SK-N-SH treated with all-trans-retinoic acid at 6 μM for 48 hours (cell line): ENCODE measurements around the gene TMTC2.

Experiments used
- ATAC-seq: fragments of 200-7000 bp; cut with Tn5 transposase; 3 replicates; pipeline ENCODE4 v1.9.1; 2020; ENCODE audit warnings: mild to moderate bottlenecking, moderate library complexity
- BACH2 ChIP-seq: fragments of 250-450 bp; sonication (Bioruptor Pico); IDR thresholded peaks from 2 replicates; pipeline ENCODE4 v1.9.0; 2021; ENCODE audit warnings: mild to moderate bottlenecking, borderline replicate concordance
- CSDC2 ChIP-seq: fragments of 250-450 bp; sonication (Bioruptor Pico); IDR thresholded peaks from 2 replicates; pipeline ENCODE4 v1.5.0; 2020; ENCODE audit warnings: mild to moderate bottlenecking, moderate library complexity
- ESRRG ChIP-seq: fragments of 250-450 bp; sonication (Bioruptor Pico); IDR thresholded peaks from 2 replicates; pipeline ENCODE4 v1.6.1; 2021; ENCODE audit warnings: mild to moderate bottlenecking
- GLIS3 ChIP-seq: fragments of 250-450 bp; sonication (Bioruptor Pico); IDR thresholded peaks from 2 replicates; pipeline ENCODE4 v1.5.0; 2020; ENCODE audit warnings: mild to moderate bottlenecking, moderate library complexity
- ISL1 ChIP-seq: fragments of 250-450 bp; sonication (Bioruptor Pico); IDR thresholded peaks from 2 replicates; pipeline ENCODE4 v2.1.2; 2022; ENCODE audit warnings: mild to moderate bottlenecking, moderate library complexity
- OSR1 ChIP-seq: fragments of 250-450 bp; sonication (Bioruptor Pico); IDR thresholded peaks from 2 replicates; pipeline ENCODE4 v1.8.0; 2022; ENCODE audit warnings: moderate library complexity, mild to moderate bottlenecking, inconsistent platforms
- PATZ1 ChIP-seq: fragments of 250-450 bp; sonication (Bioruptor Pico); IDR thresholded peaks from 2 replicates; pipeline ENCODE4 v1.8.0; 2020; ENCODE audit warnings: mild to moderate bottlenecking, moderate library complexity, borderline replicate concordance
- PPARA ChIP-seq: fragments of 250-450 bp; sonication (Bioruptor Pico); IDR thresholded peaks from 2 replicates; pipeline ENCODE4 v1.5.0; 2020; ENCODE audit warnings: mild to moderate bottlenecking, borderline replicate concordance
- RARB ChIP-seq: fragments of 250-450 bp; sonication (Bioruptor Pico); IDR thresholded peaks from 2 replicates; pipeline ENCODE4 v1.8.0; 2021; ENCODE audit warnings: mild to moderate bottlenecking, moderate library complexity
- SNAI2 ChIP-seq: fragments of 250-450 bp; sonication (Bioruptor Pico); IDR thresholded peaks from 2 replicates; pipeline ENCODE4 v1.5.0; 2020; ENCODE audit warnings: mild to moderate bottlenecking, moderate library complexity
- TCF4 ChIP-seq: fragments of 250-450 bp; sonication (Bioruptor Pico); IDR thresholded peaks from 2 replicates; pipeline ENCODE4 v1.8.0; 2021; ENCODE audit warnings: mild to moderate bottlenecking, moderate library complexity, borderline replicate concordance
- TOX ChIP-seq: fragments of 250-450 bp; sonication (Bioruptor Pico); IDR thresholded peaks from 2 replicates; pipeline ENCODE4 v1.8.0; 2021; ENCODE audit warnings: mild to moderate bottlenecking, moderate library complexity, borderline replicate concordance
- ZC3H10 ChIP-seq: fragments of 250-450 bp; sonication (Bioruptor Pico); IDR thresholded peaks from 2 replicates; pipeline ENCODE4 v1.5.1; 2021; ENCODE audit warnings: mild to moderate bottlenecking, moderate library complexity
- ZFP3 ChIP-seq: fragments of 250-450 bp; sonication (Bioruptor Pico); IDR thresholded peaks from 2 replicates; pipeline ENCODE4 v1.5.0; 2020; ENCODE audit warnings: mild to moderate bottlenecking, moderate library complexity
- ZFP30 ChIP-seq: fragments of 450-650 bp; formaldehyde crosslinking; IDR thresholded peaks from 2 replicates; pipeline ENCODE4 v1.5.0; 2022; ENCODE audit warnings: mild to moderate bottlenecking, moderate library complexity
- ZNF70 ChIP-seq: fragments of 450-650 bp; formaldehyde crosslinking; IDR thresholded peaks from 2 replicates; pipeline ENCODE4 v1.5.0; 2020; ENCODE audit warnings: mild to moderate bottlenecking, moderate library complexity
- ZNF8 ChIP-seq: fragments of 450-650 bp; formaldehyde crosslinking; IDR thresholded peaks from 2 replicates; pipeline ENCODE4 v1.5.0; 2020; ENCODE audit warnings: mild to moderate bottlenecking, moderate library complexity
- TF ChIP-seq, protein P1 (sequence below): fragments of 250-450 bp; sonication (Bioruptor Pico); IDR thresholded peaks from 2 replicates; pipeline ENCODE4 v1.5.1; 2021; ENCODE audit warnings: mild to moderate bottlenecking, moderate library complexity
- TF ChIP-seq, protein P2 (sequence below): fragments of 250-450 bp; sonication (Bioruptor Pico); IDR thresholded peaks from 2 replicates; pipeline ENCODE4 v1.5.1; 2020; ENCODE audit warnings: low read depth, mild to moderate bottlenecking, moderate library complexity
- TF ChIP-seq, protein P3 (sequence below): fragments of 250-450 bp; sonication (Bioruptor Pico); IDR thresholded peaks from 2 replicates; pipeline ENCODE4 v1.8.0; 2021; ENCODE audit warnings: low read depth, mild to moderate bottlenecking, moderate library complexity, borderline replicate concordance
- TF ChIP-seq, protein P4 (sequence below): fragments of 250-450 bp; sonication (Bioruptor Pico); IDR thresholded peaks from 2 replicates; pipeline ENCODE4 v1.5.0; 2020; ENCODE audit warnings: mild to moderate bottlenecking, moderate library complexity

Gene TMTC2

DNA sequence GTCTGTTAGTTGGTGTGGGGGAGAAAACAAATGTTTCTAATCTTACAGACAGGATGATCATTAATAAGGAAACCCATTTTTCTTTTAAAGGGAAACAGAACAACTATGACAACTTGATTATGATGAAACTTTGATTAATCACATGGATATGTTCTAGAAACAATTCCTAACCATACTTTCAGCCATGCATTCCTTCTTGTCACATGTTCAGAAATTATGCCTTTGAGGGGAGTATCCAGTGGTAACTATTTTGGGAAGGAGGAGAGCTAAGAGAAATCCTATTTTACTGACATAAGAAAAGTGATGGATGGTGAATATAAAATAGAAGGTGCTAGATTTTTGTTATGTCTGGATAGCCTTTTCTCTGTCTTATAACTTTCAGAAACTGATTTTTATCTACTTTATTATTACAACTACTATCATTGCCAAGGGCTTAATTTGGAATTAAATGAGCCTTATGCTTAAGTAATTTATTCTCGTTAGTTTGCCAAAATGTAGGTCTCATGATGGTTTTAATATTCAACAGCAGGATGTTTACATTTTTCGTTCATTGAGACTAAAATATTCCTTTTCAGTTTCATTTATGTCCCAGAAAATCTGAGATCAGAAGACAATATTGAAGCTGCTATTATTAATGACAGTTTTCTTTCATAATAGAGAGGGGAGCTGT is 200.1 kb downstream of the TMTC2 start:
- no peak for TF ChIP-seq ZC3H10 (CRISPR knock-in tag)
- TF ChIP-seq ZFP30 (CRISPR knock-in tag): no peak
- TF ChIP-seq, protein P1, sequence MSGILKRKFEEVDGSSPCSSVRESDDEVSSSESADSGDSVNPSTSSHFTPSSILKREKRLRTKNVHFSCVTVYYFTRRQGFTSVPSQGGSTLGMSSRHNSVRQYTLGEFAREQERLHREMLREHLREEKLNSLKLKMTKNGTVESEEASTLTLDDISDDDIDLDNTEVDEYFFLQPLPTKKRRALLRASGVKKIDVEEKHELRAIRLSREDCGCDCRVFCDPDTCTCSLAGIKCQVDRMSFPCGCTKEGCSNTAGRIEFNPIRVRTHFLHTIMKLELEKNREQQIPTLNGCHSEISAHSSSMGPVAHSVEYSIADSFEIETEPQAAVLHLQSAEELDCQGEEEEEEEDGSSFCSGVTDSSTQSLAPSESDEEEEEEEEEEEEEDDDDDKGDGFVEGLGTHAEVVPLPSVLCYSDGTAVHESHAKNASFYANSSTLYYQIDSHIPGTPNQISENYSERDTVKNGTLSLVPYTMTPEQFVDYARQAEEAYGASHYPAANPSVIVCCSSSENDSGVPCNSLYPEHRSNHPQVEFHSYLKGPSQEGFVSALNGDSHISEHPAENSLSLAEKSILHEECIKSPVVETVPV (CRISPR knock-in tag): no peak
- 0 out of 2 replicates have a peak, but pooled peaks have one; percentile 31 for TF ChIP-seq ISL1 (CRISPR knock-in tag)
- TF ChIP-seq ZNF70: no peak
- TF ChIP-seq, all 23 proteins: peak for 1
- no peak for ATAC-seq

GRCh38 chr12:82893896-82894295 is 207.2 kb downstream of the TMTC2 start:
- no peak for ATAC-seq
- no peak for TF ChIP-seq BACH2 (CRISPR knock-in tag)
- TF ChIP-seq SNAI2 (CRISPR knock-in tag): no peak
- no peak for TF ChIP-seq ZFP3 (CRISPR knock-in tag)
- no peak for TF ChIP-seq ZFP30 (CRISPR knock-in tag)
- no peak for TF ChIP-seq RARB (CRISPR knock-in tag)
- no peak for TF ChIP-seq PPARA (CRISPR knock-in tag)
- TF ChIP-seq, protein P2, sequence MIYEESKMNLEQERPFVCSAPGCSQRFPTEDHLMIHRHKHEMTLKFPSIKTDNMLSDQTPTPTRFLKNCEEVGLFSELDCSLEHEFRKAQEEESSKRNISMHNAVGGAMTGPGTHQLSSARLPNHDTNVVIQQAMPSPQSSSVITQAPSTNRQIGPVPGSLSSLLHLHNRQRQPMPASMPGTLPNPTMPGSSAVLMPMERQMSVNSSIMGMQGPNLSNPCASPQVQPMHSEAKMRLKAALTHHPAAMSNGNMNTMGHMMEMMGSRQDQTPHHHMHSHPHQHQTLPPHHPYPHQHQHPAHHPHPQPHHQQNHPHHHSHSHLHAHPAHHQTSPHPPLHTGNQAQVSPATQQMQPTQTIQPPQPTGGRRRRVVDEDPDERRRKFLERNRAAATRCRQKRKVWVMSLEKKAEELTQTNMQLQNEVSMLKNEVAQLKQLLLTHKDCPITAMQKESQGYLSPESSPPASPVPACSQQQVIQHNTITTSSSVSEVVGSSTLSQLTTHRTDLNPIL (CRISPR knock-in tag): no peak
- TF ChIP-seq ZC3H10 (CRISPR knock-in tag): no peak
- no peak for TF ChIP-seq PATZ1
- TF ChIP-seq, protein P3, sequence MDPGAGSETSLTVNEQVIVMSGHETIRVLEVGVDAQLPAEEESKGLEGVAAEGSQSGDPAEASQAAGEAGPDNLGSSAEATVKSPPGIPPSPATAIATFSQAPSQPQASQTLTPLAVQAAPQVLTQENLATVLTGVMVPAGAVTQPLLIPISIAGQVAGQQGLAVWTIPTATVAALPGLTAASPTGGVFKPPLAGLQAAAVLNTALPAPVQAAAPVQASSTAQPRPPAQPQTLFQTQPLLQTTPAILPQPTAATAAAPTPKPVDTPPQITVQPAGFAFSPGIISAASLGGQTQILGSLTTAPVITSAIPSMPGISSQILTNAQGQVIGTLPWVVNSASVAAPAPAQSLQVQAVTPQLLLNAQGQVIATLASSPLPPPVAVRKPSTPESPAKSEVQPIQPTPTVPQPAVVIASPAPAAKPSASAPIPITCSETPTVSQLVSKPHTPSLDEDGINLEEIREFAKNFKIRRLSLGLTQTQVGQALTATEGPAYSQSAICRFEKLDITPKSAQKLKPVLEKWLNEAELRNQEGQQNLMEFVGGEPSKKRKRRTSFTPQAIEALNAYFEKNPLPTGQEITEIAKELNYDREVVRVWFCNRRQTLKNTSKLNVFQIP: no peak
- TF ChIP-seq ZNF8: no peak
- TF ChIP-seq ISL1 (CRISPR knock-in tag): no peak
- TF ChIP-seq TOX (CRISPR knock-in tag): no peak
- TF ChIP-seq GLIS3 (CRISPR knock-in tag): no peak
- TF ChIP-seq CSDC2 (CRISPR knock-in tag): no peak
- TF ChIP-seq OSR1 (CRISPR knock-in tag): no peak
- TF ChIP-seq, protein P1 (CRISPR knock-in tag): no peak
- no peak for TF ChIP-seq ZNF70
- no peak for TF ChIP-seq TCF4 (CRISPR knock-in tag)

GRCh38 chr12:82896277-82896676 is 209.6 kb downstream of the TMTC2 start:
- no peak for ATAC-seq
- TF ChIP-seq PATZ1 (no peak), RARB (CRISPR knock-in tag) (no peak), ZNF70 (no peak), TCF4 (CRISPR knock-in tag) (no peak), CSDC2 (CRISPR knock-in tag) (no peak), ESRRG (no peak)
- TF ChIP-seq, protein P4, sequence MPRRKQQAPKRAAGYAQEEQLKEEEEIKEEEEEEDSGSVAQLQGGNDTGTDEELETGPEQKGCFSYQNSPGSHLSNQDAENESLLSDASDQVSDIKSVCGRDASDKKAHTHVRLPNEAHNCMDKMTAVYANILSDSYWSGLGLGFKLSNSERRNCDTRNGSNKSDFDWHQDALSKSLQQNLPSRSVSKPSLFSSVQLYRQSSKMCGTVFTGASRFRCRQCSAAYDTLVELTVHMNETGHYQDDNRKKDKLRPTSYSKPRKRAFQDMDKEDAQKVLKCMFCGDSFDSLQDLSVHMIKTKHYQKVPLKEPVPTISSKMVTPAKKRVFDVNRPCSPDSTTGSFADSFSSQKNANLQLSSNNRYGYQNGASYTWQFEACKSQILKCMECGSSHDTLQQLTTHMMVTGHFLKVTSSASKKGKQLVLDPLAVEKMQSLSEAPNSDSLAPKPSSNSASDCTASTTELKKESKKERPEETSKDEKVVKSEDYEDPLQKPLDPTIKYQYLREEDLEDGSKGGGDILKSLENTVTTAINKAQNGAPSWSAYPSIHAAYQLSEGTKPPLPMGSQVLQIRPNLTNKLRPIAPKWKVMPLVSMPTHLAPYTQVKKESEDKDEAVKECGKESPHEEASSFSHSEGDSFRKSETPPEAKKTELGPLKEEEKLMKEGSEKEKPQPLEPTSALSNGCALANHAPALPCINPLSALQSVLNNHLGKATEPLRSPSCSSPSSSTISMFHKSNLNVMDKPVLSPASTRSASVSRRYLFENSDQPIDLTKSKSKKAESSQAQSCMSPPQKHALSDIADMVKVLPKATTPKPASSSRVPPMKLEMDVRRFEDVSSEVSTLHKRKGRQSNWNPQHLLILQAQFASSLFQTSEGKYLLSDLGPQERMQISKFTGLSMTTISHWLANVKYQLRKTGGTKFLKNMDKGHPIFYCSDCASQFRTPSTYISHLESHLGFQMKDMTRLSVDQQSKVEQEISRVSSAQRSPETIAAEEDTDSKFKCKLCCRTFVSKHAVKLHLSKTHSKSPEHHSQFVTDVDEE: no peak
- TF ChIP-seq, protein P2 (CRISPR knock-in tag): no peak
